ENCODE measurements around the gene CNEP1R1.

Gene CNEP1R1

DNA sequence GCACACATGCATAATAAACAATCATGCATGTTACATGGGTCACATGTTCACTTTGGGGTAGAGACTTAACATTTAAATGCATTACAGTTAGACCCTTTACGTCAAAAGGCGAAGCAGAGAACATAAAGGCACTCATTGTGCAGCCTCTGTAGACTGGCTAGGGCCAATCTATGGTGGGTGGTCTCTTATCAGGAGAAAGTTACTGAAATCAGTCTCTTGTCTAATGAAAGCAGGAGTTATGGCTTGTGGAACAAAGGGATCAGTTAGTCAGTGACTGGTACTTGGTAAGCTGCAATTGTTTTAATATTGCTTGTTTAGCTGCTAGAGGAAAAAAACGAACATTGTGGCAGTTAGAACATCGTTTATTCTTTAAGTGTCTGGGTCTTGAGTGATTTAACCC is 1.4 kb upstream of the CNEP1R1 start:
- TF ChIP-seq BHLHE40 (IDR thresholded peaks at IDR 0.05; ENCODE audit: borderline replicate concordance) (no peak), TARDBP (IDR thresholded peaks at IDR 0.05) (no peak)
- CTCF ChIA-PET = interaction anchor here (0.7 to 2.8 kb wide), 3 partner anchors 148 to 307 kb away, joined by 3 to 19 read pairs (median 3); no protein-coding TSS in a partner anchor
- POLR2A ChIA-PET = no interaction called here
- DNase-seq (ENCODE audit: extremely low spot score) = no peak

DNA sequence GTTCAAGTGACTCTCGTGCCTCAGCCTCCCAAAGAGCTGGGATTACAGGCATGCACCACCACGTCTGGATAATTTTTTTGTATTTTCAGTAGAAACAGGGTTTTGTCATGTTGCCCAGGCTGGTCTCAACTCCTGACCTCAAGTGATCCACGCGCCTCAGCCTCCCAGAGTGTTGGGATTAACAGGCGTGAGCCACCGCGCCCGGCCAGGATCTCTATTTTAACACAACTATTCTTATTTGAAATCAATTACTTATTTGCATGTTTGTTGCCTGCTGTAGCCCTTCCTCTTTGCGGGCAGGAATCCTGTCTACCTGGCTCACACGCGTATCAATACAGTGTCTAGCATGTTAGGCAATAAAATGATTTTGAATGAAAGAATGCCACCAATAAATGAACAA is 818 bp upstream of the CNEP1R1 start:
- TF ChIP-seq ZNF384 (IDR thresholded peaks at IDR 0.05) = no peak

DNA sequence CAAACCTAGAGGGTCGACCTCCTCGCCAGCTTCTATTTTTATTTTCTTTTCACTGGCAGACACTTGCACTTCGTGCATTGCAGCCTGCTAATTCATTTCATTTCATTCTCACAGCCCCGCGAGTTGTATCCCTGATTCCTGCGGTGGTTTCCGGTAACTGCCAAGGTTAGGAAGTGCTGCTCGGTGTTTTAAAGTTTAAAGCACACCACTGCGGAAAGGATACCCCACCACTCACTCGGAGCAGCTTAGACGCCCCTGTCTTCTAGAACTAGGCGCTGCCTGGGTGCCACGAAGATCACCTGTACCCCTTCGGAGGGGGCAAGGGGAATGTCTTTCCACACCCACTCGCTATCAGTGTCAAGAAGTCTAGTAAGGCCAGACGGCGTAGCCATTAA is 509 bp downstream of the CNEP1R1 start:
- CTCF ChIA-PET = interaction anchor here (0.5 to 2.8 kb wide), 20 partner anchors 10 to 625 kb away, joined by 3 to 19 read pairs (median 4); partner anchors contain the start of gene HEATR3
- POLR2A ChIA-PET = interaction anchor here (0.6 to 1.6 kb wide), 11 partner anchors 12 to 185 kb away, joined by 3 to 13 read pairs (median 4); partner anchors contain the start of gene HEATR3
- DNase-seq (ENCODE audit: extremely low spot score) = peak; percentile 42
- no peak for TF ChIP-seq L3MBTL2 (conservative IDR thresholded peaks at IDR 0.05)
- no peak for TF ChIP-seq NFRKB (IDR thresholded peaks at IDR 0.05)
- TF ChIP-seq BHLHE40 (IDR thresholded peaks at IDR 0.05; ENCODE audit: borderline replicate concordance) = no peak
- TF ChIP-seq FOXM1 (IDR thresholded peaks at IDR 0.05; ENCODE audit: borderline replicate concordance) = no peak
- TF ChIP-seq ARNT (IDR thresholded peaks at IDR 0.05) = no peak
- TF ChIP-seq, protein P1, sequence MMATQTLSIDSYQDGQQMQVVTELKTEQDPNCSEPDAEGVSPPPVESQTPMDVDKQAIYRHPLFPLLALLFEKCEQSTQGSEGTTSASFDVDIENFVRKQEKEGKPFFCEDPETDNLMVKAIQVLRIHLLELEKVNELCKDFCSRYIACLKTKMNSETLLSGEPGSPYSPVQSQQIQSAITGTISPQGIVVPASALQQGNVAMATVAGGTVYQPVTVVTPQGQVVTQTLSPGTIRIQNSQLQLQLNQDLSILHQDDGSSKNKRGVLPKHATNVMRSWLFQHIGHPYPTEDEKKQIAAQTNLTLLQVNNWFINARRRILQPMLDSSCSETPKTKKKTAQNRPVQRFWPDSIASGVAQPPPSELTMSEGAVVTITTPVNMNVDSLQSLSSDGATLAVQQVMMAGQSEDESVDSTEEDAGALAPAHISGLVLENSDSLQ (IDR thresholded peaks at IDR 0.05) = no peak
- TF ChIP-seq ZNF384 (IDR thresholded peaks at IDR 0.05) = no peak
- TF ChIP-seq HDGF (IDR thresholded peaks at IDR 0.05; ENCODE audit: borderline replicate concordance) = no peak

More for the DNA sequence above, 818 bp upstream of the CNEP1R1 start:
- POLR2A ChIA-PET = interaction anchor here (1.3 to 1.6 kb wide), 3 partner anchors 45 to 186 kb away, joined by 3 to 5 read pairs (median 4); no protein-coding TSS in a partner anchor
- CTCF ChIA-PET = interaction anchor here (0.6 to 2.8 kb wide), 10 partner anchors 12 to 623 kb away, joined by 3 to 19 read pairs (median 4); partner anchors contain the start of gene HEATR3
- no peak for DNase-seq (ENCODE audit: extremely low spot score)

DNA sequence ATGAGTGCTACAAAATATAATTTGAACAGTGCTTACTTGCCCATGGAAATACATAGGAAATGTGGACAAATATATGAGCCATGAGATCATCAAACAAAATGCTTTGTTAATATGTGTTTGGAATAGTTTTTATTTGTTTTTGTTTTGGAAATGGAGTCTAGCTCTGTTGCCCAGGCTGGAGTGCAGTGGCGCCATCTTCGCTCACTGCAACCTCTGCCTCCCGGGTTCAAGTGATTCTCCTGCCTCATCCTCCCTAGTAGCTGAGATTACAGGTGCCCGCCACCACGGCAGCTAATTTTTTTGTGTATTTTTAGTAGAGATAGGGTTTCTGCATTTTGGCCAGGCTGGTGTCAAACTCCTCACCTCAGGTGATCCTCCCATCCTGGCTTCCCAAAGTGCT is 2.8 kb downstream of the CNEP1R1 start:
- POLR2A ChIA-PET = no interaction called here
- TF ChIP-seq FOXK2 (IDR thresholded peaks at IDR 0.05) (no peak), ELF4 (IDR thresholded peaks at IDR 0.05) (no peak), HDGF (IDR thresholded peaks at IDR 0.05; ENCODE audit: borderline replicate concordance) (no peak), FOXA1 (IDR thresholded peaks at IDR 0.05) (no peak), TARDBP (IDR thresholded peaks at IDR 0.05) (no peak), BHLHE40 (IDR thresholded peaks at IDR 0.05; ENCODE audit: borderline replicate concordance) (no peak), LEF1 (IDR thresholded peaks at IDR 0.05; ENCODE audit: borderline replicate concordance) (no peak)
- CTCF ChIA-PET = no interaction called here
- DNase-seq (ENCODE audit: extremely low spot score) = no peak

DNA sequence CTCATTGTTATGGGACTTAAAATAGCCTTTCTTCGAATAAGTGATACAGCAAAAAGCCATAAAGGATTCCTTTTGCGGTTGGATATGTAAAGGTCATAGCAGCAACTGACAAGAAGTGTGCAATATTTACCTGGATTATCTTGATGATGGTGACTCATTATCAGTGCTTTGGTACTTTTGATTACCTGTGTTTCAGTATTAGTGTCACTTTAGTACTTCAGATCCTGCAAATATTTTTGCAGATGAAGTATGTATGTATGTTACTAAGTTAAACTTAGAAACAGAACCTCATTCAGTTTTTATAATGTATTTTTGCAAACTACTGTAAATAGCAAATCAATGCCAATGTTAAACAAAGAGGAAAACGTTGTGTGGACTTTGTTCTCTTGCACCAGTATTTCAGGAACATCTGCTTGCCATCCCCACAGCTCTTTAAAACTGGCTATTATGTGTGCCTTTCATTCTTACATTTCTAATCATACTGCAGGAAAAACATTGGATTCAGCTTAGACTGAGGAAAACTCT is 10.5 kb downstream of the CNEP1R1 start:
- ChIA-PET CTCF (no interaction called here), POLR2A (no interaction called here)
- TF ChIP-seq LEF1 (IDR thresholded peaks at IDR 0.05; ENCODE audit: borderline replicate concordance) = no peak
- no peak for TF ChIP-seq CTBP1 (IDR thresholded peaks at IDR 0.05; ENCODE audit: borderline replicate concordance)
- no peak for TF ChIP-seq HDGF (IDR thresholded peaks at IDR 0.05; ENCODE audit: borderline replicate concordance)
- TF ChIP-seq BHLHE40 (IDR thresholded peaks at IDR 0.05; ENCODE audit: borderline replicate concordance) = no peak
- TF ChIP-seq ELF4 (IDR thresholded peaks at IDR 0.05) = no peak
- no peak for DNase-seq (ENCODE audit: extremely low spot score)

DNA sequence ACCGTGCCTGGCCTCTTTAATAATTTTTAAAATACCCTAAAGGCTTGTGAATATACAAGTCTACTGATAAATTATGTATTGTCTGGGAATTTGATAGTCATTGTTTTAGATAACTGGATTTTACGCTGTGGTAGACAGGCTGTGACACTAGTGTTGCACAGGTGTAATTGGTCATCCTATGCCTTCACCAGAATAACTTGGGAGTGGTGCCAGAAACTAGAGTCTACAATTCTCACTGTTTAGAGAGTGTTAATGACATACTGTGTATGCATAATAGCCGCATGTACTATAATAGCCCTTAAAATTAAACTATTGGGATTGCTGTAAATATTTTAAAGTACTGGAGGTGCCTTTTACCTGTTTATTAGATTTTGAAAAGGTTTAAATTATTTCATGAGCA is 11.4 kb downstream of the CNEP1R1 start:
- no peak for DNase-seq (ENCODE audit: extremely low spot score)
- ChIA-PET POLR2A (interaction anchor here (1.2 kb wide), 1 partner anchor 11 kb away, joined by 3 read pairs; no protein-coding TSS in a partner anchor), CTCF (interaction anchor here (0.7 kb wide), 1 partner anchor 174 kb away, joined by 6 read pairs; no protein-coding TSS in a partner anchor)
- TF ChIP-seq ELF4 (IDR thresholded peaks at IDR 0.05) = no peak
- TF ChIP-seq NFRKB (IDR thresholded peaks at IDR 0.05) = no peak
- no peak for TF ChIP-seq TARDBP (IDR thresholded peaks at IDR 0.05)
- TF ChIP-seq BHLHE40 (IDR thresholded peaks at IDR 0.05; ENCODE audit: borderline replicate concordance) = no peak
- TF ChIP-seq LEF1 (IDR thresholded peaks at IDR 0.05; ENCODE audit: borderline replicate concordance) = no peak
- TF ChIP-seq FOXK2 (IDR thresholded peaks at IDR 0.05) = no peak

DNA sequence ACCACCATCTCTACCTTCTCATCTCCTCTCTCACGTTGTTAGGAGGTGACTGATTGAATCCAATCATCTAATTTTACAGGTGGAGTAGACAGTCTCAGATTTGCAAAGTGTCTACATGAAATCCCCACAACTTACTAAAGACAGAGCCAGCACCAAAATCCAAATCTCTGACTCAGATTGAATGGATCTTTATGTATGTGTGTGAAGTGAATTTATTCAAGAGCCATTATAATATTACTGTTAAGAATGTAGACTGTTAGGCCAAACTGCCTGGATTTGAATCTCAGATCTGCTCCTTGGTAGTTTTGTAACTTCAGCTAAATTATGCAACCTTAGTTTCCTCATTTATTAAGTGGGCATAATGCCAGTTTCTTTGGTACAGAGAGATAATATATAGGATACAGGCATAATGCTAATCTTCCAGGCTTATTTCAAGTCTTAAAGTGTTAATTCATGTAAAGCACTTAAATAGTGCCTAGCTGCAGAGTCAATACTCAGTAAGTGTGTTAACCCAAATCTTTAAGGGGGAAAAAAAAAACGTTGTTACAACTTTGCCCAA is 12.7 kb downstream of the CNEP1R1 start:
- CTCF ChIA-PET = interaction anchor here (0.6 kb wide), 1 partner anchor 1280 kb away, joined by 3 read pairs; no protein-coding TSS in a partner anchor
- DNase-seq (ENCODE audit: extremely low spot score) = no peak
- POLR2A ChIA-PET = interaction anchor here (1.2 kb wide), 1 partner anchor 12 kb away, joined by 3 read pairs; no protein-coding TSS in a partner anchor
- no peak for TF ChIP-seq L3MBTL2 (conservative IDR thresholded peaks at IDR 0.05)
- TF ChIP-seq FOXA1 (IDR thresholded peaks at IDR 0.05) = no peak
- TF ChIP-seq SUZ12 (IDR thresholded peaks at IDR 0.05) = no peak
- no peak for TF ChIP-seq ARNT (IDR thresholded peaks at IDR 0.05)
- TF ChIP-seq NFRKB (IDR thresholded peaks at IDR 0.05) = no peak

DNA sequence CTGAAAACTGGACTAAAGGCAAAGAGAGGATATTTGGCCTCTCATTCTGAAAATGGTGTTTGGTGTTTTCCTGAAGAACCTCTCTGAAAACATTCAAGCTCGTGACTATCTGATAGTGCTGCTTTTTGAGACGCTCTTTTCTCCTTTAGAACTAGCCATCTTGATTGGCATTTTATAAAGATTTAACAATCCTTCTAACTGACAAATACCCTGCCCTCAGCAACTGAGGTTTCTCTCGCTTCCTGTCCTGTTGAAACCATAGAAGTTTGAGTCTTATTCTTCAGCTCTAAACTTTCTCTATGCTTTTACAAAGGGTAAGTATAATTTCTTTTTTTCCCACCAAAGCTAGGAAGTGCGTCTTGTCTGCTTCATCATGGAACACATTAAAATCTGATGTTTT is 13.3 kb downstream of the CNEP1R1 start:
- ChIA-PET POLR2A (interaction anchor here (1.0 to 1.2 kb wide), 2 partner anchors 13 to 28 kb away, joined by 3 to 4 read pairs; partner anchors contain the start of genes CNEP1R1 and HEATR3), CTCF (no interaction called here)
- TF ChIP-seq SUZ12 (IDR thresholded peaks at IDR 0.05) = no peak
- TF ChIP-seq NFRKB (IDR thresholded peaks at IDR 0.05) = no peak
- DNase-seq (ENCODE audit: extremely low spot score) = no peak

All from HEK293T (cell line).